NCI-H526 (cell line): ENCODE data around the gene PKP1.

ENCODE experiments used
- DNase-seq, 2 experiments: peaks; one replicate each; lab custom pipeline; 2025; lab: John Stamatoyannopoulos, UW

The PKP1 gene

DNA sequence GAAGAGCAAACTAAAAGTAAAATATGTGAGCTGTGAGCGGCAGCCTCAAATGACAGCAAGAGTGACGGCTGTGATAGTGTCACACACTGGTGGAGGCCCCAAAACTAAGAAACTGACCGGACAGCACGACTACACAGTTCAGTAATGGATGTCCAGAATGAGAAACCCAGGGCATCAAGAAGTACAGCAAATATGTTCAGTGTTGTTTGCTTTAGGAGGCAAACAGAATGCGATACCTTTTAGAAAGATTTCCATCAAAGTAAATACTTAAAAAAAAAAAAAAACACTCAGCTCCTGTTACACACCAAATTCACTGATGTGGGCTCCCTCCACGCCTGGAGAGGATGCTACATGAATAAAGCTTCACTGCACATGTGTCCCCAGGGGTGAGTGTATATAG is 1.1 kb upstream of the PKP1 start:
- no peak for DNase-seq

DNA sequence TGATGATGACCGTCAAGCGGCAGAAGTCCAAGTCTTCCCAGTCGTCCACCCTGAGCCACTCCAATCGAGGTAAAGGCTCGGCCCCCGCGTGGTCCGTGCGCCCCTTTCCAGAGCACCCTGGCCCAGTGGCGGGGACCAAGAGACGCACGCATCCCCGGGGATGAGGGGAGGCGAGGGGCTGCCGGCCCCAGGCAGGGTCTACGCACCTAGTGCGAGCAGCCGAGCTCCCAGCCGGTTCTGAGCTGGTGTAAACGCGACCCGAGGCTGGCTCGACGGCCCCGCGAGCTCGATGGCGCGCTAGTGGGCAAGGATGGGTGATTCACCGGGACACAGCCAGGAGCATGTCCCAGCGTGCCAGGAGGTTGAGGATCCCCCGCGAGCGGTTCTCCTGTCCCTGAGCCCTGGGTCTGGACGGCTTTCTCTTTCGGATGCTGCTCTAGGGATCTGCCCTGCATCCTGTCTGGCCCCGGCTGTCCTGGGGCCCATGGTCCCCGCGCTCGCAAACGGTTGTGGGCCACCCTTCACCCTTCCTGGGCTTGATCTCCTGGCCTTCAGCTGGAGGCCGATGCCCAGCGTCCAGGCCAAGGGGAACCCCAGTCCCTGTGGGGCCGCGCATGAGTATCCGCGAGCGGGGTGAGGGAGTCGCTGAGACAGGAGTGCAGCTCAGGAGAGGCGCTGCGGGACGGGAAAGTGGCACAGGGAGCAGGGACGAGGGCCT is 689 bp downstream of the PKP1 start:
- DNase-seq: no peak

DNA sequence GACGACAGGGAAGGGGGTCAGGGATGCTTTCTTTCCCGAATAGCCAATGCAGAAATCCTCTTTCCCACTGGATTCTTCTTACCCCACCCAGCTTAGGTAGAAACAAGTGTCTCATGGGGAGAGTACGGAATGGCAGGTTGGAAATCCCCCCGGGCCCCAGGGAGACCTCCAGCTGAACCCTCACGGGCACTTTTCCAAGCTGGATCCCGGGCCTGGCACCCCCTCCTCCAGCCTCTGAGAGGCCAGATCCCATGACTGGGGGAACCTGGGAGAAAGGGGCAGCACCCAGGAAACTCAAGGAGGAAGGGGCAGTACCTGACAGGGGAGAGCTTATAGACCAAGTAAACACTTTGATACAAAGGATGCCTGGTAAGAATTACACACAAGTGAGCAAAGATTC is 1.3 kb downstream of the PKP1 start:
- no peak for DNase-seq

DNA sequence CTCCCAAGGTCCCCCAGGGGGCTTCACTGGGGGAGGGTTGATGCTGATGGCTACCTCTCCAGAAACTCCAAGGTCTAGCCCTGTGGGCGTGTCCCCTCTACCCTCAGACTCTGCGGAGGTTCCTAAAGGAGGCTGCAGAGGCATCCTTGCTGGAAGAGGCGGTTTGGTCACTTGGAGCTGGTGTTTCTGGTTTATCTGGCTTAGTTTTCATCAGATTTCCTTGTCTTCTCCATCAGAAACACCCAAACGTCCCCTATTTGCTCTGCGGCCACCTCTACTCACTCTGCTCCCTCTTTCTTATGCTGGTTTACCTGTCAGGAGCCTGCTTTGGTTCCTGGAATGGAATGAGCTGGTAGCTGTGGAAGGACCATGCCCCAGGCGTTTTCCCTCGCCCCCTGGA is 2.5 kb downstream of the PKP1 start:
- DNase-seq: no peak

DNA sequence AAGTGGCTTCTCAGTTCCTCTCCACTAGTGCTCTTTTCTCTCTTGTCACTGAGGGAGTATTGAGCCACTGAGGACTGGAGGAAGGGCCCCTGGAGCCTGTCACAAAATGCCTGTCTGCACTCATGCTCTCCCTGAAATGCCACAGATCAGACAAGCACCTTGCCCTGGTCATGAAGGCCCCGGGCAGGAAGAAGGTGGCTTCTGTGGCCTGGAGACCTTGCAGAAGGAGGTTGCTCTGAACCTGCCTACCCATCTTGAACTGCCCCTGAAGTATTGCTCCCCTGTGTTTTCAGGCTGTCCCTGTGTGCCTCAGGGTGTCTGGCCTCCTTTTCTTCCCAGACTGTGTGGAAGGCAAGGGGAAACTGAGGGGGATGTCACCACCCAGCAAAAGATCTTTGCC is 3.1 kb downstream of the PKP1 start:
- no peak for DNase-seq

DNA sequence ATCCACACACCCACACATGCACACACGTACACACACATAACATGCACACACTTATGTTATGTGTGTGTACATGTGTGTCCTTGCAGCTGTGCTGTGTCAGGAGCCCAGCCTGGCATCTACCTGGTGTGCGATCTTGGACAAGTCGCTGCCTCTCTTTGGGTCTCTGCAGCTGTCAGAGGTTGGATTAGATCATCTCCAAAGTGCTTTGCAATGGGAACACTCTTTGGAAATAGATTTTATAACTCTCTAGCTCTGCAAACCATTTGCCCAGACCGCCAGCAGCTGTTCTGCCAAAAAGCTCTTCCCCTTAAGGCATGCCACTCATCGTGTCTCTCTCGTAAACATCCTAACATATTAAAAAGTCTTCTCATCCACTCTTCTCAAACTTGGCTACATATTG is 4.7 kb downstream of the PKP1 start:
- no peak for DNase-seq

DNA sequence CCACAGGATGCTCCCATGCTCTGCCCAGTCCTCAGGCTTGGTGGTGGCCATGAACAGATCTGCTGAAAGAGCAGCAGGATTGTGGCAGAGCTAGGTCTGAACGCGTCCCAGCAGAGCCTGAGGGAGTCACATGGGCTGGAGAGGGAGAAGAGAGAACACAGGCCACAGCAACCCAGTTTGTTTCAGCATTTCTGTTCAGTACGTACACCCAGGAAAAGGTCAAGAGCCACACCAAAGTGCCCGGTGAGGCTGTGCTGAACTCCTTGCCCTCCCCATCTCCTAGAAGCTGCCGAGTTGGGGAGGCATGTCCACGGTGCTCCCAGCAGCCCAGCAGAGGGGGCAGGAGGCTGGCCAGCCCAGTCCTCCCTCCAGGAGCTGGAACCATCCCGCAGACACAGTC is 5.5 kb downstream of the PKP1 start:
- no peak for DNase-seq

DNA sequence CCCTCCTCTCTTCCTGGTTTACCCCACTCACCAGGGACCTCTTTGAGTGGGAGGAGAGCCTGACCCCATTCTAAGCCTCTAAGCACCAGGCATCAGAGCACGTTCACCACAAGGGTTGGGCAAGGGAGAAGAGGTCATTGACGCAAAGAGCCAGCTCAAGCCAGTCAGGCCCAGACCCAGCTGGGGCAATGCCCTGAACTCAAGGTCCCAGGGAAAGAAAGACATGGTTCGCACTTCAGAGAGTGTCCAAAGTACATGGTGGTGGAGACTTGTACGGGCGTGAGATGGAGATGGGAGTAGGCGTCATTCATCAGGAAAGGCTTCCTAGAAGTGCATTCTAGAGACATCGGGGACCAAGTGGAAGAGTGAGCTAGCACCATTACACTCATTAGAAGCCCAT is 7.2 kb downstream of the PKP1 start:
- DNase-seq: no peak

DNA sequence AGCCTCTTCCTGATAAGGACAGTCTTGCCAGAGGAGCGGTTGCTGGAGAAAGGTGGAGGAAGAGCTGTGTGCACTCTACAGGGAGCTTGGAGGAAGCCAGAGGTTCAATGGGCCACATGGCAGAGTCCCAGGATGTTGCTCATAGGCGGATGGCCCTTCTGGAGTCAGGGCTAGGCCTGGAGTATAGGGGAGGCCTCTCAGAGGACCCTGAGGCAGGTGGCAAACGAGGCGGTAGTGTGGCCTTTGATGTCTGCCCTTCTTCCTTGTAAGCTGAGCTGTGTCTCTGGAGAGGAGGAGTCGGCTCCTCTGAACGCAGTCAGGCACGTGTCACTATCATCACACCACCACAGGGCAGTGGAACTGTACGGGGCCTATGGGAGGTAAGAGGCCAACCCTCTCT is 8.6 kb downstream of the PKP1 start:
- no peak for DNase-seq

DNA sequence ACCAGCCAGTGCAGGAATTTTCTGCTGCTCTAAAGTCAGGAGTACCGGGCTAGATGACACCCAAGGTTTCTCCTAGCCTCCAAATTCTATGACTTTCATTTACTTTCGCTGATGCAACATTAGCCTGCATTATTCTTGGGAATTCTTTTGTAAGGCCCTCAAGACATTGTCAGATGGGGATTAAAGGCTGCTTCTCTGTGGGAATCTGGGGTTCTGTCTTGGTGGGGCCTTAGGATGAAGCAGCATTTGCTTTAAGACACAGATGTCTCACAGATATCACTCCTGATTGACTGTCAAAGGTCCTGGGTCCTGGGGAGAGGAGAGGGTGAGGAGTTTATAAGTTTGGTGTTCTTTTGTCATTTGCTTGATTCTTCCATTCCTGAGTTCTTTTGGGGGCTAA is 11.6 kb downstream of the PKP1 start:
- no peak for DNase-seq

DNA sequence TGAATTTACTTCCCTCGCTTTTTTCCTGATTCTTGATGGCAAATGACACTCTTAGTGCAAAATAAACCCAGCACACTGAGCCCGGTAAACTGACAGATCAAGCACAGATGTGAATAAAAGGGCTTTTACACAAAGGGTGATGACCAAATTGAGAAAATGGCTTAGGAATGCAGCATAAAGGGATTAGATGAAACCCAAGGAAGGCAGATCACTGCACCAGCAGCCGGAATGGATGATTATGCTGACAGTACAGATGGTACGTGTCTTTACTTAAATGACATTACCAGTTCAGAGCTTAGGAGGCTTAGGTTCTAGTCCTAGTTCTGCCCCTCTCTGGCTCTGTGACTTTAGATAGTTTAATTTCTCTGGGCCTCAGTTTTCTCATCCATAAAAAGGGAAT is 12.0 kb downstream of the PKP1 start:
- DNase-seq: no peak

DNA sequence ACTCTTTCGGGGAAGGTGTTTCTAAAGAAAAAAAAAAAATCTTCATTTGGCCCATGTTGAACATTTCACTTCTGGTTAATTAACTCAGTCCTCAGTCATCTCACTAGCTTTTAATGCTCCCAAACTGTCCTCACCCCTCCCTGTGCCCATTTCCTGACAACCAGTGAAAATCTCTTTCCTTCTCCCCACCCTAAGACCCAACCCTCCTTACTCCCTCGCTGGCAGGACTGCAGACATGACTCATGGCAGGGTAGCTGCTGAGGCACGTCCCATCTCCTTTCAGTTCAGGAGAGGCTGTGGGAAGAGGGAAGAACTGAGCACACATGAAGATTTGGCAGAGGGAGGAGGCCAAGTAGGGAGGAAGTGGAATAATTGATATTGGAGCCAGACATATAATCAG is 12.6 kb downstream of the PKP1 start:
- DNase-seq: no peak

DNA sequence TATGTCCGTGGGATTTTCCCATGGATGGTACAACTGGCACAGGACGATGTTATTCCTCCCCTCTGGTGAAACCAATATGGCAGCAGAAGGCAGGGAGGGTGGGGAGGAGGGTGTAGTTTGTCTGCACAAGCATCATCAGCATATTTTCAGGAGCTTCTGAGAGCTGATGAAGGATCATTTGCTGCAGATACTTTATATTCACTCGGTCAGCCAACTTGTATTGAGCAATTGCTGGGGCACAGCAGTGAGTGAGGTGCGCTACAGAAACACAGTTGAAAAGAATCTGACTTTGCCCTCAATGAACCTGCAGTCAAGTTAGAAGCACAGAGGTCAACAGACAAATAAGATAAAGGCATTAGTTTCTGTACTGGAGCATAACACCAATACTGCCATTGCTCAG is 13.0 kb downstream of the PKP1 start:
- DNase-seq: no peak

DNA sequence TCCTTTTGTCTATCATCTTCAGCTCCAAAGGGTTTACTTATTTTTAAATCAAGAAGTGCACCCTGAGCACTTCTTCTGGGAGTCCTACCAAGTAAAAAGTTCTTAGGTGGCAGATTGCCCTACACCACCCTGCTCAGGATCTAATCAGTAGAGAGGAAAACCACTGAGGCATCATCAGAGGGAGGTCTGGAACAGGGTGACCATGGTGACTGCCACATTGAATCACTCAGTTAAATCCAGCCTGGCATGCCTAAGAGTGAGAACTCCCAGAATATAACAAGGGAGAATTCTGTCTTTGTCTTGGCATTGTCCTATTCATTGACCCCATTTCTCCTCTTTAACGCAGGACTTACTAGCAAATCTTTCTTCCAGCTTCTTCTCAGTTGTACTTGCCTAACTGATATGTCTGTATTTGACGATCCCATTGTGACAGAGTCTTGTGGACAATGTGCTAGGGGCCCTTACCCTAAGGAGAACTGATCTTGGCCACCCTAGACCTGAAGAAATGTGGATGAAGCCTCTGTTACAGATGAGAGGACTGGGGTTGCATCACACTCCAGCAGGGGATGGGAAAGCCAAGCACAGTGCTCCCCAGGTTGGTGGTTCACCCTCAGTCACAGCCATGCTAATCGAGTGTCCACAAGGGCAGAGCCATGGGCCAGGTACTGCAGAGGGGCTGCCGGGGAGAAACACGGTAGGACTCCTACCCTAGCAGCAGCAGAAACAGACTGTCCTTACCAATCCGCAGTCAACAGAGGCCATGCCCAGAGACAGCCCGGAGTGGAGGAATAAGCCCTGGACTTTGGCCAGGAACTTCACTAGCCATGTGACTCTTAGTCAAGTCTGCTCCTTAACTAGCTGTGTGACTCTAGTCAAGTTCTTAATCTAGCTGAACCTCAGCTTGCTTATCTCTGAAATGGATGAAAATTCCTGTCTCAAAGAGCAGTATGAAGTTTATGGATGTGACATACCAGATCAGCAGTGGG is 15.4 kb downstream of the PKP1 start:
- DNase-seq: no peak

DNA sequence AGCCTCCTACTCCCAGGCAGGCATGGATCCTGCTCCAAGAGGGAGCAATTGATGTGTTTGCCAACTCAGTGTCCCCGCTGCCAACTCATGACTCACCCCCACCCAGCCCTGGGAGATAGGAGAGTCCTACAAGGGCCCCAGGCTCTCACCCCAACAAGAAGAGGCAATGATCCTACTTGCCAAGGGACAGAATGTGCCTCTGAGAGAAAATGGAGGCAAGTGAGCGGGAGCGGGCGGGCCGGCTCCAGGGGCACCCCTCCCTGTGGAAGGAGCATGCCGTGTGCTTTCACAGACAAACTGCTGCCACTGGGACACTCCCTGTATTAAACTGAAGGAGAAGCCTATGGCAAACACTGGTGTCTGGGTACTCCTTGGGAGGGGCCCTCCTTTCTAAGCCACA is 16.7 kb downstream of the PKP1 start:
- no peak for DNase-seq

DNA sequence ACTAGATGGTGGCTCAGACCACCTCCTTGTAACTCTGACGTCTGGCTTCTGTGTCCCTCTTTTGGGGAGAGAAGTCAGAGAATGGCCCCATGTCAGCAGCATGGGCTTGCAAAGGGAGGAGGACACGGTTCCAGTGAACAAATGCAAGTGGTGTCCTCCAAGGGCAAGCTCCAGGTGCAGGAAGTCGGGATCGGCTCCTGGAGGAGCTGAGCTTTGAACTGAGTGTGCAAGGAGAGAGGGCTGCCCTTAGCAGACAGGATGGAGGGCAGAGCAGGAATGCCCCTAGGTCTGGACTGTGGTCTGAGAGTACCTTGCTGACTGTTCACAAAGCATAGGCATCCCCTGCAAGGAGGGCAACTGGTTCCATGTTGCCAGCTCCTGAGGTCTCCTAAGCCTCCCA is 17.3 kb downstream of the PKP1 start:
- DNase-seq: no peak

DNA sequence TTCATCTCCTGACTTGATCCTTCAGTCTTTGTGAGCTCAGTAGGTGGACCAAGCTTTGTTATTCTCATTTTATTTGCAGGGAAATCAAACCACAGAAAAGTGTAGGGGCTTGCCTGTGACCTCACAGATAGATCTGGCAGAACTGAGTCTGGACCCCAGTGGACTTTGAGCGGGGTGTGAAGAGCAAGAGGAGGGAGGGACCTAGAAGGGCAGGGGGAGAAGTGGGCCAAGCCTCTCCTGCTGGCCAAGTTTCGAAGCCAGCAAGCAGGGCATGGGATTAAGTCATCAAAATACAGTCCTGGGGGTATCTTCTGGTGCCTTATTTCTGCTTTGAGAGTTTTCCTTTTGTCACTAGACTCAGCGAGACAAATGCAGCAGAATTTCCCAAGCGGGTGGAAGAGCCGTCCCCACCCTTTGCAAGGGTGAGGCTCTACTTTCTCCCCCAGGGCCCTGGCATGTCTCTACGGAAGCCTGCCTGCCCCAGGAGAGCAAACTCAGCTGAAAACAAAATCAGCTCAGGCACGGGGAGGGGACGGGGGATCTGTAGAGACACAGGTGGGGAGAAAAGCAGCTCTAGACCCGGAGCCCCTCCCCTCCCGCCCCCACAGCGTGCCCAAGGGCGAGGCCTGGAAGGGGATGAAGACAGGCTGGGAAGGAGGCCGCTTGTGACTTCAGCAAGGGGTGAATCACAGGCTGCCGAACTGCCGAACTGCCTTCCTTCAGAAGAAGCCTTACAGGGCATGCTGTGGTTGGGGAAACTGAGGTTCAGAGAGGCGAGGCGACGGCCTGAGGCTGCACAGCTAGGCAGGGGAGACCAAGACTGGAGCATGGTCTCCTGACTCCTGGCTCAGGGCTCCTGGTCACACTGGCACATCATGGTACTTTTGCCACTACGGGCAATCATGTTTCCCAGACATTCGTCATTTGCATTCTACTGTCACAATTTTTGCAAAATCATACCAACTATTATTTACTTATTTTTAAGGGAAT is 19.2 kb downstream of the PKP1 start:
- DNase-seq: no peak

DNA sequence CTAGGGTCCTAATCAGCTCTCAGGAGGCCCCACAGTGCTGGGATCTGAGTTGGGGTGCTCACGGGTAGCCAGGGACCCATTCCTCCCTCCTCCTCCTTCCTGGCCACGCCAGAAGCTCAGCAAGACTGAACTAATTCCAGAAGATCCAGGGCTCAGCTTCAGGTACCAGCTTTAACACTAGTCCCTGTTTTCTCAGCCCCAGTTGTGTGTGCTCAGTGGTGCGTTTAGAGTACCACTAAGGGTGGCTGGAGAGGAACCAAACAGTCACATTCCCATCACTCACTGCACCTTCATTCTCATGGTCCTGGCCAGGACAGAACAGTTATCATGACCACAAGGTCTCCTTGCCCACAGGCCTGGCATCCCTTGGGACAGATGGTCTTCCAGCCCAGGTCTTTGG is 20.8 kb downstream of the PKP1 start:
- DNase-seq: no peak

DNA sequence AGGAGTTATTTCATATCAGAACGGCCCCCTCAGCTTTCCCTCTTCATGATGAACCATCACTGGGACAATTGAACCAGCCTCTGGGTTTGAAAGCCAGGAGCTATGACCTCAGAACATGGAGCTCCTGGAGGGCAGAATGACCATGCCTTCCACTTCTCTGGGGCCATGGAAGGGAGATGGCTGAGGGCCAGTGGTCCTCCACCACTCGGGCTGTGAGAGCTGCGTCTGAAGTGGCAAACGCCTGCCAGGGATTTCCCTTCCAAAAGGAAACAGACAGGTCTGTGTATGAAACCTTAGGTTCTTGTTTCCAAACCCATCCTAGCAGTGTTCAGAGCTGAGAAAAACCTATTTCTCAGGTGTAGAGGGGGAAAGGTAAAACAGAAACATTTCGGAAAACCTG is 22.5 kb downstream of the PKP1 start:
- no peak for DNase-seq

DNA sequence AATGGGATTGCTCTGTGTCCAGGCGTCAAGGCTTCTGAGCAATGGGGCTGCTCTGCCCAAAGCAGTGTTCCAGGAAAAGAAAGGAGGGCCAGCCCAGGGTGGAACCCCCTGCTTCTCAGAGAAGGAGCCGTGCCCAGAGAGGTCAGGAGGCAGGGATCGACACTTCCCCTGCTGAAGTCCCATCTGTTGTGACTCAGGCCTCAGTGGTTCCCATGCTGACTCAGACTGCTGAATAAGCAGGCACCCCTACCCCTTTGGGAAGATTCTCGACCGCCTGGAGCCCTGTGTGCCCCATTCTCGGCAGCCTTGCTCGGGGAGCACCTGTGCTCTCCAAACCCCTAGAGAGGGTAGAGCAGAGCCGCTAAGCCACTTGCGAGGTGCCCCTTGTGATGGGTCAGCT is 23.9 kb downstream of the PKP1 start:
- no peak for DNase-seq

DNA sequence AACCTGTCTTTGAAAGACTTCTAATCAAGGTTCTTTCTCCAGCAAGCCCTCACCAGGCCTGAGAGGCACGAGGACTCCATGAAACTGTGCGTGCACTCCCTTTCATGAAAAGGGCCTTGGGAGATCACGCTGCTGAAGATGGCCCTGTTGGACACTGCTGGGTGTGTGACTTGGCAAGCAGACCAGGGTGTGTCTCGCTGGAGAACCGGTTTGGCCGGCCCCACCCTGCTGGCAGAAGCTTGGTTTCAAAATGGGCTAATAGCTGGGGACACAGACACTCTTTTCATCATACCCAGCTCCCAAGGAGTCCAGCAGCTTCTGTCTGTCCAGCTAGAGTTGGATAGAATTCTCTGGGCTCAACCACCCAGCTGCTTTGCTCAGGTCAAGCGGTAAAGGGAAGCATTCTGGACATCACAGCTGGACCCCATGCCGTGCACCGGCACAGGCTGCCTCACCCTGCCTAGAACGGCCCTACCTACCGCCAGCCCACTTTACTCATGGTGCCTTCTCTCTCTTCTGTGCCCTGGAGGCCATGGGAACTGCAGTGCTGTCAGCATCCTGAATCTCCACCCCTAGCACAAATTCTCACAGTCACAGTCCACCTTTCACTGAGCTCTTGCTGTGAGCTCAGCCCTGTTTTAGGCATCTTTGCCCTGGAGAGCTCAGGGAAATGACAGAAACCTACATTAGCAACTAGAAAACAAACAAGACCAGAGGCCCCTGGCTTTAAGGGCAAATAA is 24.6 kb downstream of the PKP1 start:
- peak; percentile 36 to 71 for DNase-seq

DNA sequence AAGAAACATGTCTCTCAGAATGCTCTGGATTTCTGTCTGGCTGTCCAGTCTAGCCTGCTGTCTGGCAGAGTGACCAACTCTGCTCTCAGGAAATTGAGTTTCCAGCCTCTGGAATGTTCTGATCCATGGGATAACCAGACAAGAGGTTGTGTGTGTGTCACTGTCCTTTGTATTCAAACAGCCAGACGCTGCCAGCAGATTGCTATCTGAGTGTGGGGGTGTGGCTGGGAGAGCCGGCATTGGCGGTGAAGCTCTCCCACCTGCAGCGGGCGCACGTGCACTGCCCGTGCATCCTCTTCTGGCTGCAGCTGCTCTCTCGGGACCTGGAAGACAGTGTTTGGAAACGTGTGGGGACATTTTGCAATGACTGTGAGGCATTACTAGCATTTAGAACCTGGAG is 26.1 kb downstream of the PKP1 start:
- DNase-seq: peak; percentile 74 to 86
